ENCODE results near the gene MAPK1.
"Not testable (repeated sequence)": the region's sequence is repeated elsewhere in the genome, so short reads cannot be mapped to it uniquely, and the experiment has no call there.

MAPK1 gene

GRCh38 chr22:21721195-21721852 is 146.1 kb downstream of the MAPK1 start:
- not testable (repeated sequence) for H2BK15ac ChIP-seq (replicated peaks; ENCODE audit: low read depth); H3K36me3 ChIP-seq (ENCODE audit: control insufficient read depth, insufficient read depth, low read length); H3K4me3 ChIP-seq (ENCODE audit: low read length); H3K79me1 ChIP-seq (ENCODE audit: low read length); H4K8ac ChIP-seq (ENCODE audit: low read depth, low read length); H3K18ac ChIP-seq (ENCODE audit: low read length); H3K4me1 ChIP-seq (ENCODE audit: control insufficient read depth, low read depth, low read length); H3K23ac ChIP-seq (ENCODE audit: low read length); H4K5ac ChIP-seq (ENCODE audit: low read length); H2BK120ac ChIP-seq (ENCODE audit: low read depth, low read length); H3K79me2 ChIP-seq (ENCODE audit: control insufficient read depth, insufficient read depth, low read length); H3K9ac ChIP-seq (ENCODE audit: low read length); DNase-seq; H3K27ac ChIP-seq (ENCODE audit: low read depth, low read length); H3K27me3 ChIP-seq (ENCODE audit: insufficient read depth, low read length, poor library complexity); H3K4me2 ChIP-seq (ENCODE audit: low read length); H2AK5ac ChIP-seq (ENCODE audit: low read length); H3K4ac ChIP-seq (ENCODE audit: low read depth, low read length); H3K56ac ChIP-seq (ENCODE audit: low read length); H2BK5ac ChIP-seq (ENCODE audit: low read length)
- WGBS (ENCODE audit: extremely low coverage, insufficient coverage, low lambda C conversion rate) = no CpG with 5 or more reads among the region's 15 CpGs

DNA sequence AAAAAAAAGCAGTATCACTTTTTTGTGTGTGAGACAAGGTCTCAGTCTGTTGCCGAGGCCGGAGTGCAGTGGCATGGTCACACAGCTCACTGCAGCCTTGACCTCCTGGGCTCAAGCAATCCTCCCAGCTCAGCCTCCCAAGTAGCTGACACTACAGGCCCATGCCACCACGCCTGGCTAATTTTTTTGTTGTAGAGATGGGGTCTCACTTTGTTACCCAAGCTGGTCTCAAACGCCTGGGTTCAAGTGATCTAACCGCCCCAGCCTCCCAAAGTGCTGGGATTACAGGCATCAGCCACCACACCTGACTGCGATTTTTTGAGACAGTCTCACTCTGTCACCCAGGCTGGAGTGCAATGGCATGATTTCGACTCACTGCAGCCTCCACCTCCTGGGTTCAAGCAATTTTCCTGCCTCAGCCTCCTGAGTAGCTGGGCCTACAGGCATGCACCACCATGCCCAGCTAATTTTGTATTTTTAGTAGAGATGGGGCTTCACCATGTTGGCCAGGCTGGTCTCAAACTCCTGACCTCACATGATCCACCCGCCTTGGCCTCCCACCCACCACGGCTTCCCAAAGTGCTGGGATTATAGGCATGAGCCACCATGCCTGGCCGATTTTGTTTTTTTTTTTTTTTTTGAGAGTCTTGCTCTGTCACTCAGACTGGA is 147.1 kb downstream of the MAPK1 start:
- not testable (repeated sequence) for H2BK15ac ChIP-seq (replicated peaks; ENCODE audit: low read depth); H4K5ac ChIP-seq (ENCODE audit: low read length); H3K56ac ChIP-seq (ENCODE audit: low read length); H4K8ac ChIP-seq (ENCODE audit: low read depth, low read length); H3K18ac ChIP-seq (ENCODE audit: low read length); H3K79me1 ChIP-seq (ENCODE audit: low read length); H3K27me3 ChIP-seq (ENCODE audit: insufficient read depth, low read length, poor library complexity); H3K36me3 ChIP-seq (ENCODE audit: control insufficient read depth, insufficient read depth, low read length); H3K9ac ChIP-seq (ENCODE audit: low read length); H3K4me3 ChIP-seq (ENCODE audit: low read length); H3K4me2 ChIP-seq (ENCODE audit: low read length); H3K79me2 ChIP-seq (ENCODE audit: control insufficient read depth, insufficient read depth, low read length); H3K4me1 ChIP-seq (ENCODE audit: control insufficient read depth, low read depth, low read length); H2BK5ac ChIP-seq (ENCODE audit: low read length); DNase-seq; H2BK120ac ChIP-seq (ENCODE audit: low read depth, low read length); H3K4ac ChIP-seq (ENCODE audit: low read depth, low read length); H2AK5ac ChIP-seq (ENCODE audit: low read length); H3K27ac ChIP-seq (ENCODE audit: low read depth, low read length); H3K23ac ChIP-seq (ENCODE audit: low read length)
- WGBS (ENCODE audit: extremely low coverage, insufficient coverage, low lambda C conversion rate) = no CpG with 5 or more reads among the region's 10 CpGs

DNA sequence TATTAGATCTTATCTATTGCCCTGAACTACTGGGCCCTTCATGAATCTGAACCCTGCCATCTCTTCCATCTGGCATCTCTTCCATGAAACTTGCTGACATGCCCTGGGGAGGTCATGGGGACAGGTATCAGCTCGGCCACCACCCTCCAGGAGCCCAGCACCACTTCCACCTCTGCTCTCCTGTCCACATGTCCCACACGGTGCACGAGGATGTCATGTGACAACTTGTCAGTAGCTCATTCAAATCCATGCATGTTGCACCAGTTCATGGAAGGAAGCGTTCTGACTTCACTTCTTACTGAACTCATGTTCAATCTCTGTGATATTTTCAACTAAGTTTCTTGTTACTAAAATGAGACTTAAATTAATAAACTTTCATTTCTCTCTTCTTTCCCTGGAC is 148.4 kb downstream of the MAPK1 start:
- Histone ChIP-seq H2BK120ac (ENCODE audit: low read depth, low read length) (no peak overlapping the region), H3K4ac (ENCODE audit: low read depth, low read length) (no peak overlapping the region), H3K4me1 (ENCODE audit: control insufficient read depth, low read depth, low read length) (no peaks in the 10 kb centered on the region), H3K27ac (ENCODE audit: low read depth, low read length) (no peak overlapping the region), H3K9ac (ENCODE audit: low read length) (no peak overlapping the region), H3K23ac (ENCODE audit: low read length) (no peak overlapping the region), H3K36me3 (ENCODE audit: control insufficient read depth, insufficient read depth, low read length) (no peaks in the 10 kb centered on the region), H2BK15ac (replicated peaks; ENCODE audit: low read depth) (no peak overlapping the region), H3K79me2 (ENCODE audit: control insufficient read depth, insufficient read depth, low read length) (no peaks in the 10 kb centered on the region), H3K79me1 (ENCODE audit: low read length) (no peaks in the 10 kb centered on the region), H2AK5ac (ENCODE audit: low read length) (no peak overlapping the region), H4K8ac (ENCODE audit: low read depth, low read length) (no peak overlapping the region), H2BK5ac (ENCODE audit: low read length) (no peak overlapping the region), H3K18ac (ENCODE audit: low read length) (no peak overlapping the region), H4K5ac (ENCODE audit: low read length) (no peak overlapping the region), H3K27me3 (ENCODE audit: insufficient read depth, low read length, poor library complexity) (no peaks in the 10 kb centered on the region), H3K4me3 (ENCODE audit: low read length) (no peak overlapping the region), H3K4me2 (ENCODE audit: low read length) (no peak overlapping the region), H3K56ac (ENCODE audit: low read length) (no peak overlapping the region)
- DNase-seq = no peak
- WGBS (ENCODE audit: extremely low coverage, insufficient coverage, low lambda C conversion rate) = no CpG with 5 or more reads among the region's 4 CpGs

DNA sequence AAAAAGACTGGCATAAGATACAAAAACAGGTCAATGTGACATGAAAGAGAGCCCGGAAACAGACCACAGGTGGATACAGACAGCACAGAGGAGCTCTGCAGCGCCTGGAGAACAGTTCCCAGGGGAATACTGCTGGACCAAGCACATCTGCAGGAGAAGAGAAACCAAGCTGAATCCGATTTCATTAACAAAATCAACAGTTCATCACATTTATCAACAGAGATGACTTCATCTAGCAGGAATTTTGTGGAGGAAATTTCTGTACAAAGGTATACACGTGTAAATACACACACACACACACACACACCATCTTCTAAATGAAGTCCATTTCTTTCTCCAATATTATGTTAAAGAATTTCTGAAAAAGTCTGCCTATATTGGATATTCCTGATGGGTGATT is 148.9 kb downstream of the MAPK1 start:
- Histone ChIP-seq H3K4me2 (ENCODE audit: low read length) (no peak overlapping the region), H3K27ac (ENCODE audit: low read depth, low read length) (no peak overlapping the region), H3K79me1 (ENCODE audit: low read length) (no peaks in the 10 kb centered on the region), H2BK120ac (ENCODE audit: low read depth, low read length) (no peak overlapping the region), H2AK5ac (ENCODE audit: low read length) (no peak overlapping the region), H3K4me1 (ENCODE audit: control insufficient read depth, low read depth, low read length) (no peaks in the 10 kb centered on the region), H4K8ac (ENCODE audit: low read depth, low read length) (no peak overlapping the region), H3K4me3 (ENCODE audit: low read length) (no peak overlapping the region), H4K5ac (ENCODE audit: low read length) (no peak overlapping the region), H3K56ac (ENCODE audit: low read length) (no peak overlapping the region), H3K18ac (ENCODE audit: low read length) (no peak overlapping the region), H2BK15ac (replicated peaks; ENCODE audit: low read depth) (no peak overlapping the region), H3K79me2 (ENCODE audit: control insufficient read depth, insufficient read depth, low read length) (no peaks in the 10 kb centered on the region), H2BK5ac (ENCODE audit: low read length) (no peak overlapping the region), H3K23ac (ENCODE audit: low read length) (no peak overlapping the region), H3K4ac (ENCODE audit: low read depth, low read length) (no peak overlapping the region), H3K9ac (ENCODE audit: low read length) (no peak overlapping the region), H3K36me3 (ENCODE audit: control insufficient read depth, insufficient read depth, low read length) (no peaks in the 10 kb centered on the region), H3K27me3 (ENCODE audit: insufficient read depth, low read length, poor library complexity) (no peaks in the 10 kb centered on the region)
- no CpG with 5 or more reads among the region's 4 CpGs for WGBS (ENCODE audit: extremely low coverage, insufficient coverage, low lambda C conversion rate)
- no peak for DNase-seq

DNA sequence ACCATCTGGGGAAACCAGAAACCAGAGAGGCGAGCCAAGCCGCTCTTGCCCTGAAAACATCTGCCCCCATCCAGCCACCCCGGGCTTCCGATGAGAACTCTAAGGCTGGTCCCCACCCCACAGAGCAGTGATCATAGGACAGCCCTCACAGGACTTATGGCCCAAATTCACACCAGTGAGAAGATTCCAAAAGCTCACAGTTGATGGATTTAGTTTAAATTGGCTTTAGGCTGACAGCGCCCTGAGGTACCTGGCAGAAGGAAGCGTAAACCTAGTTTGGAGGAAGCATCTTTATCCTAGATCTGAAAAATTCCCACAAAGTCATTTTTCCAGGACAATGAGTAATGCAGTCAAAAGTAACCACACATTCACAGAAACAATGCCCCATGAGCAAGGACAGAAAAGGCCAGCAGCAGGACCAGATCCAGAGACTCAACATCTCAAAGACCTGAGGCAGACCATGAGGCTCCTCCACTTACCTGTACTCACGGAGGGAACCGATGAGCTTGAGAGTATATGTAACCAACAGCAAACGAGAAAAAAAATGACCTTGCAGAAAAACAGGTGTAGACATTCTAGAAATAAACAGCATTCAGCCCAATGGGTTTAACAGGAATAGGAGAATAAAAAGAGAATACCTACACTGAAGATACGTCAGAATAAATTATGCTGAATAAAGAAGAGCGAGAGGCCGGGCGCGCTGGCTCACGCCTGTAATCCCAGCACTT is 150.9 kb downstream of the MAPK1 start:
- H3K56ac ChIP-seq (ENCODE audit: low read length); H3K9ac ChIP-seq (ENCODE audit: low read length); H3K4ac ChIP-seq (ENCODE audit: low read depth, low read length); H2BK5ac ChIP-seq (ENCODE audit: low read length); H3K27ac ChIP-seq (ENCODE audit: low read depth, low read length); H2AK5ac ChIP-seq (ENCODE audit: low read length); H2BK120ac ChIP-seq (ENCODE audit: low read depth, low read length); DNase-seq; H3K4me1 ChIP-seq (ENCODE audit: control insufficient read depth, low read depth, low read length); H3K4me2 ChIP-seq (ENCODE audit: low read length); H3K79me2 ChIP-seq (ENCODE audit: control insufficient read depth, insufficient read depth, low read length); H4K5ac ChIP-seq (ENCODE audit: low read length); H3K27me3 ChIP-seq (ENCODE audit: insufficient read depth, low read length, poor library complexity); H2BK15ac ChIP-seq (replicated peaks; ENCODE audit: low read depth); H3K79me1 ChIP-seq (ENCODE audit: low read length); H4K8ac ChIP-seq (ENCODE audit: low read depth, low read length); H3K36me3 ChIP-seq (ENCODE audit: control insufficient read depth, insufficient read depth, low read length); H3K18ac ChIP-seq (ENCODE audit: low read length); H3K23ac ChIP-seq (ENCODE audit: low read length); H3K4me3 ChIP-seq (ENCODE audit: low read length): not testable (repeated sequence)
- no CpG with 5 or more reads among the region's 15 CpGs for whole genome bisulfite sequencing (ENCODE audit: extremely low coverage, insufficient coverage, low lambda C conversion rate)

All from mesendoderm (in vitro differentiated cells).